GM23338 (cell line): ENCODE data around the gene EZR. TPM values are rescaled to one million over a fixed set of nuclear protein-coding genes. Genes with fewer than 3 reads are reported as not detected.

Experiments
- ATAC-seq: fragments of 200-7000 bp; cut with Tn5 transposase; 3 replicates; pipeline ENCODE4 v1.9.1; 2020
- DNase-seq: peaks from one replicate; pipeline ENCODE4 v3.0.0-alpha.2; 2015; ENCODE audit warnings: low spot score
- H2AFZ ChIP-seq: fragments of 200-600 bp; sonication (generic); 2 replicates; pipeline ENCODE4 v1.8.0; 2016; ENCODE audit warnings: antibody characterized with exemption, mild to moderate bottlenecking, moderate library complexity
- H3F3A ChIP-seq: fragments of 200-600 bp; sonication (generic); replicated peaks from 2 replicates; pipeline ENCODE4 v1.8.0; 2017; ENCODE audit warnings: antibody characterized with exemption, mixed run types, low read depth
- H3K27ac ChIP-seq: fragments of 200-600 bp; sonication (generic); 2 replicates; pipeline ENCODE4 v1.6.1; 2016; ENCODE audit warnings: low read depth
- H3K27me3 ChIP-seq: fragments of 200-600 bp; sonication (generic); 2 replicates; pipeline ENCODE4 v1.8.0; 2016; ENCODE audit warnings: mild to moderate bottlenecking, mixed run types, moderate library complexity; ENCODE audit not compliant: insufficient read depth
- H3K36me3 ChIP-seq: fragments of 200-600 bp; sonication (generic); 2 replicates; pipeline ENCODE4 v1.8.0; 2016; ENCODE audit warnings: mild to moderate bottlenecking; ENCODE audit not compliant: insufficient read depth
- H3K4me1 ChIP-seq: fragments of 200-600 bp; sonication (generic); 2 replicates; pipeline ENCODE4 v1.8.0; 2016; ENCODE audit warnings: mild to moderate bottlenecking, moderate library complexity; ENCODE audit not compliant: insufficient read depth
- H3K4me2 ChIP-seq: fragments of 200-600 bp; sonication (generic); 2 replicates; pipeline ENCODE4 v1.7.1; 2017; ENCODE audit warnings: mixed run types
- H3K4me3 ChIP-seq: fragments of 200-600 bp; sonication (generic); 2 replicates; pipeline ENCODE4 v1.6.1; 2016; ENCODE audit warnings: mixed run types
- H3K79me2 ChIP-seq: fragments of 200-600 bp; sonication (generic); replicated peaks from 2 replicates; pipeline ENCODE4 v1.8.0; 2017; ENCODE audit warnings: mild to moderate bottlenecking; ENCODE audit not compliant: insufficient read depth
- H3K9me2 ChIP-seq: fragments of 200-600 bp; sonication (generic); 2 replicates; pipeline ENCODE4 v1.8.0; 2017; ENCODE audit not compliant: insufficient read depth
- H4K20me1 ChIP-seq: fragments of 200-600 bp; sonication (generic); replicated peaks from 2 replicates; pipeline ENCODE4 v1.8.0; 2017; ENCODE audit warnings: mild to moderate bottlenecking; ENCODE audit not compliant: insufficient read depth
- H3K27ac Mint-ChIP-seq: 2 replicates; pipeline ENCODE4 v1.8.0; 2020; ENCODE audit warnings: inconsistent platforms, mild to moderate bottlenecking, moderate library complexity, mixed read lengths
- H3K27me3 Mint-ChIP-seq: 3 replicates; pipeline ENCODE4 v1.8.0; 2022; ENCODE audit warnings: low read depth, mild to moderate bottlenecking, moderate library complexity, mixed read lengths, inconsistent platforms; ENCODE audit not compliant: insufficient read depth, poor library complexity
- H3K36me3 Mint-ChIP-seq: 3 replicates; pipeline ENCODE4 v1.8.0; 2021; ENCODE audit warnings: low read depth, mild to moderate bottlenecking, inconsistent platforms, moderate library complexity, mixed read lengths
- H3K4me1 Mint-ChIP-seq: 3 replicates; pipeline ENCODE4 v1.8.0; 2020; ENCODE audit warnings: mild to moderate bottlenecking, inconsistent platforms, mixed read lengths
- H3K4me3 Mint-ChIP-seq: 3 replicates; pipeline ENCODE4 v1.8.0; 2021; ENCODE audit warnings: moderate library complexity, mild to moderate bottlenecking, inconsistent platforms, mixed read lengths
- H3K9me3 Mint-ChIP-seq: 3 replicates; pipeline ENCODE4 v1.8.0; 2020; ENCODE audit warnings: moderate library complexity, mild to moderate bottlenecking, inconsistent platforms, mixed read lengths
- CREB1 ChIP-seq: fragments of 250-450 bp; sonication (Bioruptor Pico); IDR thresholded peaks from 2 replicates; pipeline ENCODE4 v1.5.0; 2020; ENCODE audit warnings: low read depth, mild to moderate bottlenecking, moderate library complexity
- CTCF ChIP-seq, 2 experiments: fragments of 200-600 bp in 1 of 2; sonication (generic) in 1 of 2; conservative IDR thresholded peaks; 2 replicates each; pipeline versions ENCODE4 v1.5.1 to v1.6.1; 2016 to 2017; ENCODE audit warnings: antibody characterized with exemption in 2 of 2, low read depth in 2 of 2, mild to moderate bottlenecking in 2 of 2, moderate library complexity in 1 of 2
- JUNB ChIP-seq: IDR thresholded peaks from one replicate; pipeline ENCODE4 v1.6.1; 2016; ENCODE audit warnings: antibody characterized with exemption; ENCODE audit not compliant: unreplicated experiment
- NANOG ChIP-seq: IDR thresholded peaks from 2 replicates; pipeline ENCODE4 v1.6.1; 2016; ENCODE audit warnings: antibody characterized with exemption, borderline replicate concordance
- POLR2AphosphoS5 ChIP-seq: IDR thresholded peaks from 2 replicates; pipeline ENCODE4 v1.6.1; 2016; ENCODE audit warnings: antibody characterized with exemption, low read depth
- ZNF331 ChIP-seq: fragments of 250-450 bp; sonication (Bioruptor Pico); IDR thresholded peaks from 2 replicates; pipeline ENCODE4 v1.5.0; 2020; ENCODE audit warnings: low read depth, mild to moderate bottlenecking, moderate library complexity
- ZNF462 ChIP-seq: fragments of 250-450 bp; sonication (Bioruptor Pico); IDR thresholded peaks from 2 replicates; pipeline ENCODE4 v1.5.0; 2020; ENCODE audit warnings: mild to moderate bottlenecking, moderate library complexity
- polyA plus RNA-seq: library from polyadenylated mRNA; unstranded; fragments of >200 nt; fragmentation: Nextera tagmentation; extraction: Ambion mirVana; gene quantifications from 2 replicates; pipeline ENCODE4 v1.2.1, GENCODE V29; 2016
- total RNA-seq: library from RNA; depleted of rRNA; stranded (reverse); fragments of >200 nt; shearing (Covaris generic); gene quantifications from 2 replicates; pipeline ENCODE4 v1.2.3, GENCODE V29; 2014

EZR gene
- total and polyA plus RNA-seq, 2 experiments from 2014 or later = 199 to 208 TPM

- no peak overlapping the region for H2AFZ ChIP-seq
- H3K4me1 ChIP-seq = peaks cover 8% of the 10 kb centered on the region; the same call in 1 of the 2 replicates
- H3K9me2 ChIP-seq = no peaks in the 10 kb centered on the region
- no peak overlapping the region for H3K4me2 ChIP-seq
- peak overlapping the region; percentile 86 for H3K27ac ChIP-seq
- H4K20me1 ChIP-seq = peaks cover 39% of the 10 kb centered on the region
- H3K4me3 Mint-ChIP-seq = no peak overlapping the region
- peaks cover 26% of the 10 kb centered on the region for H3K79me2 ChIP-seq
- ATAC-seq (no peak), DNase-seq (no peak)
- H3K4me1 Mint-ChIP-seq = peaks cover 43% of the 10 kb centered on the region
- H3K27me3 Mint-ChIP-seq = peaks cover 33% of the 10 kb centered on the region
- peaks cover 56% of the 10 kb centered on the region for H3F3A ChIP-seq
- no peaks in the 10 kb centered on the region for H3K9me3 Mint-ChIP-seq
- no peaks in the 10 kb centered on the region for H3K27me3 ChIP-seq
- peaks cover 71% of the 10 kb centered on the region for H3K36me3 ChIP-seq
- no peak for TF ChIP-seq NANOG
- TF ChIP-seq POLR2AphosphoS5 = no peak
- TF ChIP-seq CTCF (conservative IDR thresholded peaks at IDR 0.05; ENCODE audit: low read depth in 2 of 2) = no peak
- no peak for TF ChIP-seq JUNB
- TF ChIP-seq CREB1 (CRISPR knock-in tag) = no peak
- TF ChIP-seq ZNF462 (CRISPR knock-in tag) = no peak
- no peak for TF ChIP-seq ZNF331 (CRISPR knock-in tag)
- no peak overlapping the region for H3K4me3 ChIP-seq
- H3K36me3 Mint-ChIP-seq = peaks cover 99% of the 10 kb centered on the region
- H3K27ac Mint-ChIP-seq = peak overlapping the region; percentile 77
Measured at GRCh38 chr6:158772851-158773371, 46.3 kb downstream of the EZR start.
